Fibroblast of lung (primary cell): ENCODE results near the gene SAP30.

ENCODE experiments used
- CTCF ChIP-seq, 2 donors: IDR thresholded peaks in 1 of 2; conservative IDR thresholded peaks in 1 of 2; 1 replicate in 1 of 2; 2 replicates in 1 of 2; pipeline ENCODE4 v1.5.1; 2011 to 2012; ENCODE audit warnings: low read length in 2 of 2, control low read depth in 1 of 2, inconsistent platforms in 1 of 2, low read depth in 1 of 2, mild to moderate bottlenecking in 1 of 2
- EZH2 ChIP-seq: IDR thresholded peaks from 2 replicates; pipeline ENCODE4 v1.5.1; 2012; ENCODE audit warnings: low read length, control low read depth, mild to moderate bottlenecking; ENCODE audit errors: missing control alignments

GRCh38 chr4:173325007-173325736 lies 45.6 kb upstream of the SAP30 start:
- TF ChIP-seq CTCF (conservative IDR thresholded peaks at IDR 0.05 in 1 of 2, IDR thresholded peaks at IDR 0.05 in 1 of 2; ENCODE audit: low read depth in 1 of 2, low read length in 2 of 2) (no peak), EZH2 (no peak)
